IPS-18a (cell line): ENCODE measurements around the gene CAMK1D.

Source experiments
- H3K27ac ChIP-seq: one replicate; pipeline ENCODE4 v1.5.1; 2013; ENCODE audit warnings: low read length
- H3K27me3 ChIP-seq: one replicate; pipeline ENCODE4 v1.6.1; 2013; ENCODE audit warnings: mild to moderate bottlenecking, low read length; ENCODE audit not compliant: control insufficient read depth, insufficient read depth
- H3K36me3 ChIP-seq: one replicate; pipeline ENCODE4 v1.6.1; 2013; ENCODE audit warnings: low read depth, low read length; ENCODE audit not compliant: control insufficient read depth
- H3K4me1 ChIP-seq: one replicate; pipeline ENCODE4 v1.6.1; 2013; ENCODE audit warnings: low read depth, low read length; ENCODE audit not compliant: control insufficient read depth
- H3K4me3 ChIP-seq: one replicate; pipeline ENCODE4 v1.5.1; 2013; ENCODE audit warnings: low read length
- H3K9ac ChIP-seq: one replicate; pipeline ENCODE4 v1.6.1; 2013; ENCODE audit warnings: mild to moderate bottlenecking, low read length, moderate library complexity
- H3K9me3 ChIP-seq: one replicate; pipeline ENCODE4 v1.6.1; 2013; ENCODE audit warnings: low read depth, low read length; ENCODE audit not compliant: control insufficient read depth

CAMK1D gene

GRCh38 chr10:12650538-12651298, 301.4 kb downstream of the CAMK1D start:
- Histone ChIP-seq H3K4me3 (no peak overlapping the region), H3K27ac (no peak overlapping the region), H3K4me1 (no peaks in the 10 kb centered on the region), H3K9me3 (no peaks in the 10 kb centered on the region), H3K9ac (no peak overlapping the region), H3K27me3 (no peaks in the 10 kb centered on the region), H3K36me3 (no peaks in the 10 kb centered on the region)

DNA sequence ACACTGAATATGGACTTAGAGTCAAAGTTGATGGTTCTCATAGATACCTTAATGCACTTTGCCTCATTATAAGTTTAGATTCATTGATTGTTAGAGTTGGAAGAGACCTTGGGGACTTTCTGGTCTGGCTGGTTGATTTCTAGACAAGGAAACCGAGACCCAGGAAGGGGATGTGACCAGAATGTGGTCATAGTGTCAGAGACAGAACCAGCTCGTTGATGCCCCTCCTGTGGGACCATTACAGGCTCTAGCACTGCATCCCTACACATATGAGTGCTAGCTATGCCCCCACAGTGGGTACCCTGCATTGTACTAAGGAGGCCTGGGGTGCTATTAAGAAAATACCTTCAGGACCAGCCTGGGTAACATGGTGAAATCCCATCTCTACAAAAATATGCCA, 306.6 kb downstream of the CAMK1D start:
- no peaks in the 10 kb centered on the region for H3K9me3 ChIP-seq
- H3K36me3 ChIP-seq: no peaks in the 10 kb centered on the region
- no peak overlapping the region for H3K27ac ChIP-seq
- no peaks in the 10 kb centered on the region for H3K4me1 ChIP-seq
- H3K9ac ChIP-seq: no peak overlapping the region
- no peaks in the 10 kb centered on the region for H3K27me3 ChIP-seq
- no peak overlapping the region for H3K4me3 ChIP-seq

DNA sequence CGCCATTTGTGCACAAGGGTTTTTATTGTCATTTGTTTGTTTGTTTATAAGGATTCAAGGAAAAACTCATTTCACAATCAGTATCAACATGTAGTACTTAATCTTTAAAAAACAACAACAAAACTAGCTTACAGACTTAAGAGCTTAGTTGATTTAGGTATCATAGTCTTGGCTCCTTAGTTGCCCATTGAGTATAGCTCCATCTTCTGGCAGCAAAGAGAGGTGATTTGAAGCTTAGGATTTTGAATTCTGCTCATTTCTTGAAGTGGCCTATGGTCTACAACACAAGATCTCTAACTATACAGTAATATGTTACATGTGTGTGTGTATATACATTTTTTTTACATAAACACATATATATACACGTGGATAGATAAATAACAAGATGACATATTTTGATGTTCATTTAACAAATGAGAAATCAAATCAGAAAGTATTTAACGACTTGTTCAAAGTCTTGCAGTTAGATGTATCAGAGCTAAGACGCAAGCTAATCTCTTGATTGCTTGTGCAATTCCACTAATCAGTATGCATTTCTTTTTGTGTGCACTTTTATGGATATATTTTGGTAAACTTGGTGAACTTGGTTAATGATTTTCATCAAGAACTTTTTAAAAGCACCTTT, 307.3 kb downstream of the CAMK1D start:
- no peak overlapping the region for H3K27ac ChIP-seq
- no peak overlapping the region for H3K9ac ChIP-seq
- H3K36me3 ChIP-seq: no peaks in the 10 kb centered on the region

GRCh38 chr10:12657489-12657888, 308.1 kb downstream of the CAMK1D start:
- Histone ChIP-seq H3K27me3 (no peaks in the 10 kb centered on the region), H3K4me3 (no peak overlapping the region), H3K36me3 (no peaks in the 10 kb centered on the region), H3K27ac (no peak overlapping the region), H3K9ac (no peak overlapping the region), H3K9me3 (no peaks in the 10 kb centered on the region), H3K4me1 (no peaks in the 10 kb centered on the region)

More for the DNA sequence above, 307.3 kb downstream of the CAMK1D start:
- Histone ChIP-seq H3K4me3 (no peak overlapping the region), H3K4me1 (no peaks in the 10 kb centered on the region), H3K27me3 (no peaks in the 10 kb centered on the region), H3K9me3 (no peaks in the 10 kb centered on the region)

GRCh38 chr10:12658526-12658925, 309.2 kb downstream of the CAMK1D start:
- Histone ChIP-seq H3K4me3 (no peak overlapping the region), H3K9ac (no peak overlapping the region), H3K36me3 (no peaks in the 10 kb centered on the region), H3K9me3 (no peaks in the 10 kb centered on the region), H3K27ac (no peak overlapping the region), H3K27me3 (no peaks in the 10 kb centered on the region), H3K4me1 (no peaks in the 10 kb centered on the region)

GRCh38 chr10:12659706-12660105, 310.4 kb downstream of the CAMK1D start:
- H3K27ac ChIP-seq: no peak overlapping the region
- no peaks in the 10 kb centered on the region for H3K4me1 ChIP-seq
- no peak overlapping the region for H3K9ac ChIP-seq
- H3K4me3 ChIP-seq: no peak overlapping the region
- H3K27me3 ChIP-seq: no peaks in the 10 kb centered on the region
- H3K36me3 ChIP-seq: no peaks in the 10 kb centered on the region
- no peaks in the 10 kb centered on the region for H3K9me3 ChIP-seq

GRCh38 chr10:12660812-12661211, 311.5 kb downstream of the CAMK1D start:
- Histone ChIP-seq H3K4me1 (no peaks in the 10 kb centered on the region), H3K27ac (no peak overlapping the region), H3K4me3 (no peak overlapping the region), H3K36me3 (no peaks in the 10 kb centered on the region), H3K9me3 (no peaks in the 10 kb centered on the region), H3K27me3 (no peaks in the 10 kb centered on the region), H3K9ac (no peak overlapping the region)

DNA sequence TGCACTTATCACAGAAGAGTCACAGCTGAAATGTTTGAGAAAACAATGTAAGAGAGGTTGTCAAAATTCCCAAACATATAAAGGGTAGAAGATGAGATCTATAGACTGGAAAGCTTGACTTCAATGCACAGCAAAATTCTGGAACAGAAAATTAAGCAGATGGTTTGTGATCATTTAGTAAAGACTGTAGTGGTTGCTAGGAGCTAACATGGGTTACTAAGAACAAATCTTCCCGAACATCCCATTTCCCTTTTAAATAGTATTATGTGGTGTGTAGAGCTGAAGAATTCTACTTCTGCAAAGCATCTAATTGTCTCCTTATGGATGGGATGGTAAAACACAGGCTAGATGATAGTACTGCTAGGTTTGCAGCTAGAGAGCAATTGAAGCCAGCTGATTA, 312.3 kb downstream of the CAMK1D start:
- no peaks in the 10 kb centered on the region for H3K36me3 ChIP-seq
- no peaks in the 10 kb centered on the region for H3K27me3 ChIP-seq
- H3K9me3 ChIP-seq: no peaks in the 10 kb centered on the region
- no peak overlapping the region for H3K9ac ChIP-seq
- H3K27ac ChIP-seq: no peak overlapping the region
- H3K4me1 ChIP-seq: no peaks in the 10 kb centered on the region
- no peak overlapping the region for H3K4me3 ChIP-seq

GRCh38 chr10:12663863-12664262, 314.5 kb downstream of the CAMK1D start:
- Histone ChIP-seq H3K27me3 (no peaks in the 10 kb centered on the region), H3K9me3 (no peaks in the 10 kb centered on the region), H3K27ac (no peak overlapping the region), H3K9ac (no peak overlapping the region), H3K4me1 (no peaks in the 10 kb centered on the region), H3K4me3 (no peak overlapping the region), H3K36me3 (no peaks in the 10 kb centered on the region)

DNA sequence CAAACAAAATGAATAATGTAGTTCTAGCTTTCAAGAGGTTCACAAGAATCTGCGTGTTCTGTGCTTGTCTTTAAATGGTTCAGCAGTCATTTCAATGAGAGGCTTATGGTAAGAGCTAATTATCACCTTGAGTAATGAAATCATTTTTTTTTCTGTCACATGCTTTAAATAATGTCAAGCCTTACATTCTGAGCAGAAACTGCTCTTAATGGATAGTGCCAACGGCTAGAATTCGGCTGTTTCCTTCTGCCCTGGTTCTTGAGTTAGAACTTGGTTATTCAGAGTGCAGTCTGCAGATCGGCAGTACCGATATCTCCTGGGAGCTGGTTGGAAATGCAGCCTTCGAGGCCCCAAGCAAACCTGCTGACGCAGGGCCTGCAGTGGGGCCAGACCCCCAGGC, 316.2 kb downstream of the CAMK1D start:
- no peaks in the 10 kb centered on the region for H3K27me3 ChIP-seq
- no peak overlapping the region for H3K4me3 ChIP-seq
- H3K9me3 ChIP-seq: no peaks in the 10 kb centered on the region
- no peak overlapping the region for H3K9ac ChIP-seq
- no peaks in the 10 kb centered on the region for H3K36me3 ChIP-seq
- no peak overlapping the region for H3K27ac ChIP-seq
- H3K4me1 ChIP-seq: no peaks in the 10 kb centered on the region

DNA sequence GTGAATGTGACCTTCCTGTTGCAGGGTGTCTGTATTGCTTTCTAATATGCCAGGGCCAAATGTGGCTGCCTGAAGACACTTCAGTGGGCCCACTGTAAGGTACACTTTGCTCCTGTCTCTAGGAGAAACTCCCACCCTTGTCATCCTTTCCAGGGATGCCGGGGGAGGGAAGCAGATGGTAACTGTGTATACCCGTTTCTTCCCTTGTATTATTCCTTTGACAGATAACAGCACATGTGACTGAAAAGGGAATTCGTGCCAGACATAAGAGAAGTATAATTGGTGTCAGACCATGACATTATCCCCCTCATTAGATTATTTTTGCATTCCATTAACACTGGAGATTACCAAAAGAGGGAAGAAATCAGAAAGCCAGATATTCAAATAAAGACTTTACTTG, 317.7 kb downstream of the CAMK1D start:
- Histone ChIP-seq H3K36me3 (no peaks in the 10 kb centered on the region), H3K27me3 (no peaks in the 10 kb centered on the region), H3K9me3 (no peaks in the 10 kb centered on the region), H3K4me3 (no peak overlapping the region), H3K9ac (no peak overlapping the region), H3K27ac (no peak overlapping the region), H3K4me1 (no peaks in the 10 kb centered on the region)

DNA sequence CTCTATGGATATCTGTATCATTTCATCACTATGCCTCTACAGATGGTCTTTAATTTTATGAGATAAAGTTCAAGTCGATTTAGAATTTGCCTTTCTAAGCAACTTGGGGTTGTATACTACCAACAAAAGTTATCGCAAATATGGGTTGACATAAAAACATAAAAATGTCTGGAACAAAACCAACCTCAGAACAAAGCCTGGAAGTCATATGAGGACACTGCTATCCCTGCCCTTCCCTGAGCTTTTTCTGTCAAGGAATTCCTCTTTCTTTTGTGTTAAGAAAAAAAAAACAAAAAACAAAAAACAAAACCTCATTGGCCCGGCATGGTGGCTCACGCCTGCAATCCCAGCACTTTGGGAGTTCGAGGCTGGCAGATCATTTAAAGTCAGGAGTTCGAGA, 319.3 kb downstream of the CAMK1D start:
- Histone ChIP-seq H3K9ac (no peak overlapping the region), H3K36me3 (no peaks in the 10 kb centered on the region), H3K27me3 (no peaks in the 10 kb centered on the region), H3K4me3 (no peak overlapping the region), H3K9me3 (no peaks in the 10 kb centered on the region), H3K4me1 (no peaks in the 10 kb centered on the region), H3K27ac (no peak overlapping the region)
